ENCODE data around the gene MCL1.
"Not testable (repeated sequence)": the region's sequence is repeated elsewhere in the genome, so short reads cannot be mapped to it uniquely, and the experiment has no call there.

Gene MCL1

DNA sequence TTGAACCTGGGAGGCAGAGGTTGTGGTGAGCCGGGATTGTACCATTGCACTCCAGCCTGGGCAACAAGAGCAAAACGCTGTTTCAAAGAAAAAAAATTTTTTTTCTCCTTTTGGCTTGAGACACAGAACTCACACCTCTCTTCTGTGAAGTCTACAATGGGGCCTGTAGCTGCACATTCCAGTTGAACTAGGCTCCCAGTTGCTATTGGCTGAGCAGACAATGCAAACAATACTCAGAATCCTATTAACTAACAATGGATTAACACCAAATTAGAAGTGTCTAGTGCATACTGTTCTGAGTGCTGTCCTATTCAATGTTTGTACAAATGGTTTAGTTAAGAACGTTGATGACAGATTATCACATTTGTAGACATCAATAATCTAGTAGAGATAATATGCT, 17.6 kb upstream of the MCL1 start:
- Histone ChIP-seq H3K27me3 (ENCODE audit: insufficient read depth, low read length, poor library complexity, severe bottlenecking) (no peaks in the 10 kb centered on the region), H3K9me2 (replicated peaks; ENCODE audit: low read depth, low read length) (no peaks in the 10 kb centered on the region), H3K4me1 (ENCODE audit: insufficient read depth, low read length, poor library complexity, severe bottlenecking) (no peaks in the 10 kb centered on the region), H3K79me2 (ENCODE audit: insufficient read depth, low read length) (no peaks in the 10 kb centered on the region), H3K4me3 (ENCODE audit: low read length, poor library complexity, severe bottlenecking) (no peak overlapping the region), H3K4me2 (ENCODE audit: low read depth, low read length, poor library complexity, severe bottlenecking) (no peak overlapping the region), H4K20me1 (ENCODE audit: insufficient read depth, low read length, poor library complexity, severe bottlenecking) (no peaks in the 10 kb centered on the region), H3F3A (ENCODE audit: low read depth) (no peaks in the 10 kb centered on the region), H3K36me3 (ENCODE audit: insufficient read depth, low read length) (no peaks in the 10 kb centered on the region), H3K9me3 (ENCODE audit: insufficient read depth, low read depth, low read length) (no peaks in the 10 kb centered on the region), H2AFZ (ENCODE audit: low read length) (no peak overlapping the region), H3K9ac (ENCODE audit: low read depth, low read length, poor library complexity, severe bottlenecking) (no peak overlapping the region)
- TF ChIP-seq, protein P1, sequence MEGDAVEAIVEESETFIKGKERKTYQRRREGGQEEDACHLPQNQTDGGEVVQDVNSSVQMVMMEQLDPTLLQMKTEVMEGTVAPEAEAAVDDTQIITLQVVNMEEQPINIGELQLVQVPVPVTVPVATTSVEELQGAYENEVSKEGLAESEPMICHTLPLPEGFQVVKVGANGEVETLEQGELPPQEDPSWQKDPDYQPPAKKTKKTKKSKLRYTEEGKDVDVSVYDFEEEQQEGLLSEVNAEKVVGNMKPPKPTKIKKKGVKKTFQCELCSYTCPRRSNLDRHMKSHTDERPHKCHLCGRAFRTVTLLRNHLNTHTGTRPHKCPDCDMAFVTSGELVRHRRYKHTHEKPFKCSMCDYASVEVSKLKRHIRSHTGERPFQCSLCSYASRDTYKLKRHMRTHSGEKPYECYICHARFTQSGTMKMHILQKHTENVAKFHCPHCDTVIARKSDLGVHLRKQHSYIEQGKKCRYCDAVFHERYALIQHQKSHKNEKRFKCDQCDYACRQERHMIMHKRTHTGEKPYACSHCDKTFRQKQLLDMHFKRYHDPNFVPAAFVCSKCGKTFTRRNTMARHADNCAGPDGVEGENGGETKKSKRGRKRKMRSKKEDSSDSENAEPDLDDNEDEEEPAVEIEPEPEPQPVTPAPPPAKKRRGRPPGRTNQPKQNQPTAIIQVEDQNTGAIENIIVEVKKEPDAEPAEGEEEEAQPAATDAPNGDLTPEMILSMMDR (conservative IDR thresholded peaks at IDR 0.05; ENCODE audit: low read length) = no peak
- TF ChIP-seq EZH2phosphoT487 (IDR thresholded peaks at IDR 0.05; ENCODE audit: borderline replicate concordance) = no peak

DNA sequence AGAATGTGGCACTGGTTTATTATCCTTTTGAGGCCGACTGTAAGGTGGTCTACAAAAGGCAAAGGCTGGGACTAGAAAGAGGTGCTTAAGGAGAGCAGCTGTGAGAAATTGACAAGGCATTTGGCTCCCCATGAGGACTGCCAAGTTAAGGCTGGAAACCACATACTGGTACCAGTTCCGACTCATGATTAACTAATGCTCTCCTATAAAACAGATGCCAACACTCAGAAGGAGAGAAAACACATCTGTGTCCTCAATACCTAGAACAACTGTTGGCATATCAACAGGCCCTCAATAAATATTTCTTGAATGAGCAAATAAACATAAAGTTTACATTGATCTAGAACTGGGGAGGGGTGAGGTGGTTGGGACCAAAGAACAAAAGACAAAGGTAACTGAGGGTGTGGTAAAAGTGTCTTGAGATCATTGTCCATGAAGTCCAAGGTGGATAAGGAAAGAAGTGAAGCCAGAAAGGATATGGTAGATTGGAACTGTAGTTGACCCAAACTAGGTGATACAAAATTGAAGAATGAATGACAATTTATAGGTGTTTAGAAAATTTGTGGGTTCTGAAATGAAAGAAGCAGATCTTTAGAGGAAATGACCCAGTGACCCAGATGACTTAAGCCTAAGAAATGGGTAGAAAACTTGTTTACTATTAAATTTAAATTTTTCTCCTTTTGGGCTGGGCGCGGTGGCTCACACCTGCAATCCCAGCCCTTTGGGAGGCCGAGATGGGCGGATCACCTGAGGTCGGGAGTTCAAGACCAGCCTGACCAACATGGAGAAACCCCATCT, 16.9 kb upstream of the MCL1 start:
- no peak overlapping the region for H3K4me2 ChIP-seq (ENCODE audit: low read depth, low read length, poor library complexity, severe bottlenecking)
- H3K4me1 ChIP-seq (ENCODE audit: insufficient read depth, low read length, poor library complexity, severe bottlenecking) = no peaks in the 10 kb centered on the region
- no peaks in the 10 kb centered on the region for H3K27me3 ChIP-seq (ENCODE audit: insufficient read depth, low read length, poor library complexity, severe bottlenecking)
- no peaks in the 10 kb centered on the region for H3K9me3 ChIP-seq (ENCODE audit: insufficient read depth, low read depth, low read length)
- H3K9me2 ChIP-seq (replicated peaks; ENCODE audit: low read depth, low read length) = no peaks in the 10 kb centered on the region
- no peak overlapping the region for H3K4me3 ChIP-seq (ENCODE audit: low read length, poor library complexity, severe bottlenecking)
- H4K20me1 ChIP-seq (ENCODE audit: insufficient read depth, low read length, poor library complexity, severe bottlenecking) = no peaks in the 10 kb centered on the region
- H2AFZ ChIP-seq (ENCODE audit: low read length) = no peak overlapping the region
- H3K36me3 ChIP-seq (ENCODE audit: insufficient read depth, low read length) = no peaks in the 10 kb centered on the region
- no peak for TF ChIP-seq EZH2phosphoT487 (IDR thresholded peaks at IDR 0.05; ENCODE audit: borderline replicate concordance)
- TF ChIP-seq, protein P1 (conservative IDR thresholded peaks at IDR 0.05; ENCODE audit: low read length) = no peak
- H3K9ac ChIP-seq (ENCODE audit: low read depth, low read length, poor library complexity, severe bottlenecking) = no peak overlapping the region
- H3F3A ChIP-seq (ENCODE audit: low read depth) = no peaks in the 10 kb centered on the region
- H3K79me2 ChIP-seq (ENCODE audit: insufficient read depth, low read length) = no peaks in the 10 kb centered on the region

DNA sequence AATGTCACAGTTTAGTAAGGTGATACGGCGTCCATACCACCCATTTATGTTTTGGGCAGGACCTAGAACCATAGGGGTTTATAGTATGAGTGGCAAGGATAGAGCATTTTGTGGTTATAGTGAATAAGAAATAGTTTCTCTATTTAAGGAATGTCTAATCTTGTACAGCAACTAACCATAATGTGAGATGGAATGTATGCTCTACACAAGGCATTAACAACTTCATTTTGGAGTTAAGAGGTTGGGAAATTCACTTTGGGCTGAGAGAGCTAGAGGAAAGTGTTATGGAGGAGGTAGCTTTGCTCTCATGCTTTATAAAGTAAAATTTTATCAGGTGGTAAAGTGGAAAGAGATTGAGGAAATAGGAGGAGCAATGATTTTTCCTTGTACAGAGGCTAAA, 3.0 kb upstream of the MCL1 start:
- no peaks in the 10 kb centered on the region for H3K9me2 ChIP-seq (replicated peaks; ENCODE audit: low read depth, low read length)
- H3K9me3 ChIP-seq (ENCODE audit: insufficient read depth, low read depth, low read length) = no peaks in the 10 kb centered on the region
- H3K27me3 ChIP-seq (ENCODE audit: insufficient read depth, low read length, poor library complexity, severe bottlenecking) = peaks cover 16% of the 10 kb centered on the region
- no peaks in the 10 kb centered on the region for H3F3A ChIP-seq (ENCODE audit: low read depth)
- H2AFZ ChIP-seq (ENCODE audit: low read length) = no peak overlapping the region
- no peak overlapping the region for H3K4me2 ChIP-seq (ENCODE audit: low read depth, low read length, poor library complexity, severe bottlenecking)
- TF ChIP-seq, protein P1 (conservative IDR thresholded peaks at IDR 0.05; ENCODE audit: low read length) = no peak
- no peak for TF ChIP-seq EZH2phosphoT487 (IDR thresholded peaks at IDR 0.05; ENCODE audit: borderline replicate concordance)
- peaks cover 28% of the 10 kb centered on the region for H3K79me2 ChIP-seq (ENCODE audit: insufficient read depth, low read length)
- H4K20me1 ChIP-seq (ENCODE audit: insufficient read depth, low read length, poor library complexity, severe bottlenecking) = peaks cover 17% of the 10 kb centered on the region
- peaks cover 12% of the 10 kb centered on the region for H3K4me1 ChIP-seq (ENCODE audit: insufficient read depth, low read length, poor library complexity, severe bottlenecking)
- H3K4me3 ChIP-seq (ENCODE audit: low read length, poor library complexity, severe bottlenecking) = no peak overlapping the region
- no peak overlapping the region for H3K9ac ChIP-seq (ENCODE audit: low read depth, low read length, poor library complexity, severe bottlenecking)
- peaks cover 4% of the 10 kb centered on the region for H3K36me3 ChIP-seq (ENCODE audit: insufficient read depth, low read length)

DNA sequence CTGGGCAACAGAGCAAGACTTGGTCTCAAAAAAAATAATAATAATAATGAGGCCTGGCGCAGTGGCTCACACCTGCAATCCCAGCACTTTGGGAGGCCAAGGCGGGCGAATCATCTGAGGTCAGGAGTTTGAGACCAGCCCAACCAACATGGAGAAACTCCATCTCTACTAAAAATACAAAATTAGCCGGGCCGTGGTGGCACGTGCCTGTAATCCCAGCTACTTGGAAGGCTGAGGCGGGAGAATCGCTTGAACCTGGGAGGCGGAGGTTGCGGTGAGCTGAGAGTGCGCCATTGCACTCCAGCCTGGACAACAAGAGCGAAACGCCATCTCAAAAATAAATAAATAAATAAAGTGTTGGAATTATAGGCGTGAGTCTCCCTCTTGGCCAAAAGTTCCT, 2.6 kb upstream of the MCL1 start:
- not testable (repeated sequence) for H3K4me2 ChIP-seq (ENCODE audit: low read depth, low read length, poor library complexity, severe bottlenecking); H3K9ac ChIP-seq (ENCODE audit: low read depth, low read length, poor library complexity, severe bottlenecking)
- peaks cover 21% of the 10 kb centered on the region for H4K20me1 ChIP-seq (ENCODE audit: insufficient read depth, low read length, poor library complexity, severe bottlenecking)

DNA sequence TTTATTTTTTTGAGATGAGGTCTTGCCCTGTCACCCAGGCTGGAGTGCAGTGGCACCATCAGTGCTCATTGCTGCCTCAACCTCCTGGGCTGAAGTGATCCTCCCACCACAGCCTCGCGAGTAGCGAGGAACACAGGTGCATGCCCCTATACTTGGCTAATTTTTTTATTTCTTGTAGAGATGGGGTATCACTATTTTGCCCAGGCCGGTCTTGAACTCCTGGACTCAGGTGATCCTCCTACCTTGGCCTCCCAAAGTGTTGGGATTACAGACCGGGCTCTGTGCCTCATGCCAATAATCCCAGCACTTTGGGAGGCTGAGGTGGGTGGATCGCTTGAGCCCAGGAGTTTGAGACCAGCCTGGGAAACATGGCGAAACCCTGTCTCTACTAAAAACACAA, 2.0 kb upstream of the MCL1 start:
- Histone ChIP-seq H3K36me3 (ENCODE audit: insufficient read depth, low read length) (peaks cover 14% of the 10 kb centered on the region), H4K20me1 (ENCODE audit: insufficient read depth, low read length, poor library complexity, severe bottlenecking) (peaks cover 26% of the 10 kb centered on the region), H3K79me2 (ENCODE audit: insufficient read depth, low read length) (peaks cover 37% of the 10 kb centered on the region), H3K27me3 (ENCODE audit: insufficient read depth, low read length, poor library complexity, severe bottlenecking) (peaks cover 16% of the 10 kb centered on the region), H3K4me1 (ENCODE audit: insufficient read depth, low read length, poor library complexity, severe bottlenecking) (peaks cover 18% of the 10 kb centered on the region)
- not testable (repeated sequence) for H2AFZ ChIP-seq (ENCODE audit: low read length); H3F3A ChIP-seq (ENCODE audit: low read depth); H3K4me2 ChIP-seq (ENCODE audit: low read depth, low read length, poor library complexity, severe bottlenecking); H3K4me3 ChIP-seq (ENCODE audit: low read length, poor library complexity, severe bottlenecking); H3K9me3 ChIP-seq (ENCODE audit: insufficient read depth, low read depth, low read length); H3K9me2 ChIP-seq (replicated peaks; ENCODE audit: low read depth, low read length); H3K9ac ChIP-seq (ENCODE audit: low read depth, low read length, poor library complexity, severe bottlenecking)

More for the DNA sequence above, 2.6 kb upstream of the MCL1 start:
- H3K36me3 ChIP-seq (ENCODE audit: insufficient read depth, low read length); H3K9me2 ChIP-seq (replicated peaks; ENCODE audit: low read depth, low read length); H2AFZ ChIP-seq (ENCODE audit: low read length); H3K9me3 ChIP-seq (ENCODE audit: insufficient read depth, low read depth, low read length); H3K4me3 ChIP-seq (ENCODE audit: low read length, poor library complexity, severe bottlenecking); H3F3A ChIP-seq (ENCODE audit: low read depth): not testable (repeated sequence)
- Histone ChIP-seq H3K79me2 (ENCODE audit: insufficient read depth, low read length) (peaks cover 32% of the 10 kb centered on the region), H3K4me1 (ENCODE audit: insufficient read depth, low read length, poor library complexity, severe bottlenecking) (peaks cover 17% of the 10 kb centered on the region), H3K27me3 (ENCODE audit: insufficient read depth, low read length, poor library complexity, severe bottlenecking) (peaks cover 16% of the 10 kb centered on the region)
